Choroid plexus epithelial cell (primary cell): Measurements from ENCODE around the gene TMEM33.
"Not testable (repeated sequence)": the region's sequence is repeated elsewhere in the genome, so short reads cannot be mapped to it uniquely, and the experiment has no call there.

Experiments
- DNase-seq: peaks from one replicate; pipeline ENCODE4 v3.0.0-alpha.2; 2010; ENCODE audit warnings: low read depth
- H3K4me3 ChIP-seq: 2 replicates; pipeline ENCODE4 v1.5.1; 2011; ENCODE audit warnings: low read depth, mild to moderate bottlenecking, control low read depth, low read length, moderate library complexity
- CTCF ChIP-seq: conservative IDR thresholded peaks from 2 replicates; pipeline ENCODE4 v1.5.1; 2011; ENCODE audit warnings: low read depth, mild to moderate bottlenecking, control low read depth, inconsistent platforms, low read length, moderate library complexity

Gene TMEM33

GRCh38 chr4:41890085-41890484 lies 45.1 kb upstream of the TMEM33 start:
- DNase-seq: no peak
- H3K4me3 ChIP-seq: no peak overlapping the region
- TF ChIP-seq CTCF: no peak

- no peak for DNase-seq
- no peak for TF ChIP-seq CTCF
- no peak overlapping the region for H3K4me3 ChIP-seq
Measured at GRCh38 chr4:41896648-41897047, 38.6 kb upstream of the TMEM33 start.

- no peak for DNase-seq
- TF ChIP-seq CTCF: no peak
Measured at GRCh38 chr4:41897698-41898097, 37.5 kb upstream of the TMEM33 start.

GRCh38 chr4:41909136-41909535 lies 26.1 kb upstream of the TMEM33 start:
- not testable (repeated sequence) for H3K4me3 ChIP-seq
- peak; percentile 43 for DNase-seq

More at GRCh38 chr4:41897698-41898097, 37.5 kb upstream of the TMEM33 start:
- H3K4me3 ChIP-seq: no peak overlapping the region

- no peak for TF ChIP-seq CTCF
- no peak overlapping the region for H3K4me3 ChIP-seq
- peak; percentile 25 for DNase-seq
Measured at GRCh38 chr4:41912546-41912945, 22.7 kb upstream of the TMEM33 start.

GRCh38 chr4:41913509-41913908 lies 21.7 kb upstream of the TMEM33 start:
- TF ChIP-seq CTCF: no peak
- no peak overlapping the region for H3K4me3 ChIP-seq
- DNase-seq: no peak

GRCh38 chr4:41918278-41918677 lies 17.0 kb upstream of the TMEM33 start:
- TF ChIP-seq CTCF: no peak
- no peak for DNase-seq
- H3K4me3 ChIP-seq: no peak overlapping the region

- not testable (repeated sequence) for H3K4me3 ChIP-seq, DNase-seq
Measured at GRCh38 chr4:41920416-41920815, 14.8 kb upstream of the TMEM33 start.
